ENCODE data around the gene HSPE1. TPM values are rescaled to one million over a fixed set of nuclear protein-coding genes. Genes with fewer than 3 reads are reported as not detected.

HSPE1 gene
- total RNA-seq, 4 donors from 2014 or later: 22.3 to 55.0 (median 39.4) TPM

GRCh38 chr2:197502685-197503084 lies 2.5 kb downstream of the HSPE1 start:
- intact Hi-C loops (cut with DNase I; ENCODE audit: low total_unique reads): no loop called here
- Histone ChIP-seq H3K27ac (peak overlapping the region in 1 of 2 donors; percentile 99), H3K4me1 (peaks cover 0 to 10% of the 10 kb centered on the region in 2 donors), H3K27me3 (no peaks in the 10 kb centered on the region), H3K36me3 (no peaks in the 10 kb centered on the region), H3K9me3 (no peaks in the 10 kb centered on the region), H3K4me3 (no peak overlapping the region)
- no peak for DNase-seq
- TF ChIP-seq POLR2A (IDR thresholded peaks at IDR 0.05): no peak
- TF ChIP-seq CTCF (IDR thresholded peaks at IDR 0.05): no peak

GRCh38 chr2:197504000-197504399 lies 3.8 kb downstream of the HSPE1 start:
- intact Hi-C loops (cut with DNase I; ENCODE audit: low total_unique reads): no loop called here
- Histone ChIP-seq H3K27me3 (no peaks in the 10 kb centered on the region), H3K9me3 (no peaks in the 10 kb centered on the region), H3K27ac (no peak overlapping the region), H3K36me3 (no peaks in the 10 kb centered on the region), H3K4me3 (no peak overlapping the region), H3K4me1 (peaks cover 0 to 4% of the 10 kb centered on the region in 2 donors)
- DNase-seq: no peak
- TF ChIP-seq CTCF (IDR thresholded peaks at IDR 0.05) (no peak), POLR2A (IDR thresholded peaks at IDR 0.05) (no peak)

GRCh38 chr2:197504512-197504911 lies 4.3 kb downstream of the HSPE1 start:
- intact Hi-C loops (cut with DNase I; ENCODE audit: low total_unique reads): no loop called here
- no peak overlapping the region for H3K27ac ChIP-seq
- DNase-seq: no peak

GRCh38 chr2:197506658-197507057 lies 6.5 kb downstream of the HSPE1 start:
- H3K27me3 ChIP-seq: no peaks in the 10 kb centered on the region
- no peaks in the 10 kb centered on the region for H3K36me3 ChIP-seq
- H3K27ac ChIP-seq: no peak overlapping the region
- H3K4me1 ChIP-seq: peaks cover 0 to 4% of the 10 kb centered on the region in 2 donors
- intact Hi-C loops (cut with DNase I; ENCODE audit: low total_unique reads): no loop called here
- DNase-seq: no peak
- H3K4me3 ChIP-seq: no peak overlapping the region
- H3K9me3 ChIP-seq: no peaks in the 10 kb centered on the region
- no peak for TF ChIP-seq CTCF (IDR thresholded peaks at IDR 0.05)
- no peak for TF ChIP-seq POLR2A (IDR thresholded peaks at IDR 0.05)

More at GRCh38 chr2:197504512-197504911, 4.3 kb downstream of the HSPE1 start:
- H3K27me3 ChIP-seq: no peaks in the 10 kb centered on the region
- TF ChIP-seq CTCF (IDR thresholded peaks at IDR 0.05): no peak
- no peak for TF ChIP-seq POLR2A (IDR thresholded peaks at IDR 0.05)
- H3K9me3 ChIP-seq: no peaks in the 10 kb centered on the region
- no peak overlapping the region for H3K4me3 ChIP-seq
- no peaks in the 10 kb centered on the region for H3K36me3 ChIP-seq
- peaks cover 0 to 4% of the 10 kb centered on the region in 2 donors for H3K4me1 ChIP-seq

GRCh38 chr2:197513915-197514314 lies 13.7 kb downstream of the HSPE1 start:
- no peaks in the 10 kb centered on the region for H3K27me3 ChIP-seq
- no peak for DNase-seq
- H3K4me3 ChIP-seq: no peak overlapping the region
- peaks cover 0 to 5% of the 10 kb centered on the region in 2 donors for H3K4me1 ChIP-seq
- intact Hi-C loops (cut with DNase I; ENCODE audit: low total_unique reads): no loop called here
- H3K9me3 ChIP-seq: no peaks in the 10 kb centered on the region
- H3K36me3 ChIP-seq: no peaks in the 10 kb centered on the region
- no peak for TF ChIP-seq CTCF (IDR thresholded peaks at IDR 0.05)
- no peak overlapping the region for H3K27ac ChIP-seq

All from uterus (tissue), 4 donors.